Keratinocyte (primary cell): Measurements from ENCODE around the gene INPP5E. TPM values are rescaled to one million over a fixed set of nuclear protein-coding genes. Genes with fewer than 3 reads are reported as not detected.

Experiments
- DNase-seq: peaks from one replicate; pipeline ENCODE4 v3.0.0-alpha.2; 2011; ENCODE audit warnings: low read depth, missing footprints, low spot score
- FAIRE-seq: peaks from 2 replicates; lab custom pipeline; 2011; peaks lifted over from hg19 to GRCh38; lab: Jason Lieb, UNC
- H2AFZ ChIP-seq: 2 replicates; pipeline ENCODE4 v1.6.0; 2012; ENCODE audit warnings: low read length, control low read depth, inconsistent platforms; ENCODE audit not compliant: control insufficient read depth
- H3K27ac ChIP-seq: 2 replicates; pipeline ENCODE4 v1.5.1; 2011; ENCODE audit warnings: low read length; ENCODE audit not compliant: control insufficient read depth, insufficient read depth
- H3K27me3 ChIP-seq: 3 replicates; pipeline ENCODE4 v1.6.0; 2011; ENCODE audit warnings: low read length; ENCODE audit not compliant: control insufficient read depth, insufficient read depth; ENCODE audit errors: extremely low read depth
- H3K36me3 ChIP-seq, 2 experiments: 2 replicates in 1 of 2; 3 replicates in 1 of 2; pipeline ENCODE4 v1.5.1; 2011; ENCODE audit warnings: low read length in 2 of 2, mild to moderate bottlenecking in 1 of 2; ENCODE audit not compliant: control insufficient read depth in 2 of 2, insufficient read depth in 2 of 2; ENCODE audit errors: extremely low read depth in 1 of 2
- H3K4me1 ChIP-seq: 3 replicates; pipeline ENCODE4 v1.5.1; 2011; ENCODE audit warnings: low read length; ENCODE audit not compliant: control insufficient read depth, insufficient read depth; ENCODE audit errors: extremely low read depth
- H3K4me2 ChIP-seq: 3 replicates; pipeline ENCODE4 v1.6.0; 2011; ENCODE audit warnings: low read depth, low read length; ENCODE audit not compliant: control insufficient read depth, insufficient read depth; ENCODE audit errors: extremely low read depth
- H3K4me3 ChIP-seq, 3 experiments: fragments of 200-600 bp in 1 of 3; sonication (generic) in 1 of 3; 2 replicates in 2 of 3; 3 replicates in 1 of 3; pipeline ENCODE4 v1.5.1; 2011 to 2016; ENCODE audit warnings: low read length in 3 of 3, mild to moderate bottlenecking in 3 of 3, control low read depth in 2 of 3, inconsistent platforms in 1 of 3, low read depth in 1 of 3, mixed read lengths in 1 of 3, mixed run types in 1 of 3, moderate library complexity in 1 of 3; ENCODE audit not compliant: control insufficient read depth in 2 of 3, insufficient read depth in 2 of 3; ENCODE audit errors: extremely low read depth in 1 of 3
- H3K79me2 ChIP-seq: 2 replicates; pipeline ENCODE4 v1.6.0; 2012; ENCODE audit warnings: low read length; ENCODE audit not compliant: control insufficient read depth, insufficient read depth
- H3K9ac ChIP-seq: 3 replicates; pipeline ENCODE4 v1.6.0; 2011; ENCODE audit warnings: low read length; ENCODE audit not compliant: control insufficient read depth, insufficient read depth; ENCODE audit errors: extremely low read depth
- H3K9me1 ChIP-seq: 3 replicates; pipeline ENCODE4 v1.6.0; 2011; ENCODE audit warnings: low read length; ENCODE audit not compliant: control insufficient read depth, insufficient read depth; ENCODE audit errors: extremely low read depth
- H3K9me3 ChIP-seq: 2 replicates; pipeline ENCODE4 v1.5.1; 2012; ENCODE audit warnings: low read depth, low read length; ENCODE audit not compliant: control insufficient read depth
- H4K20me1 ChIP-seq: 3 replicates; pipeline ENCODE4 v1.6.0; 2011; ENCODE audit warnings: low read length; ENCODE audit not compliant: control insufficient read depth, insufficient read depth; ENCODE audit errors: extremely low read depth
- EZH2 ChIP-seq: IDR thresholded peaks from one replicate; pipeline ENCODE4 v1.6.1; 2012; ENCODE audit warnings: inconsistent platforms, mild to moderate bottlenecking, low read length, moderate library complexity
- dilution Hi-C: fragments of 300-500 bp; cut with MboI; formaldehyde crosslinking; loops from one replicate; pipeline ENCODE4 v1.7.0; 2020; ENCODE audit warnings: low sequenced_read_pairs; ENCODE audit not compliant: extremely low pct_ligation_motif_present
- polyA plus RNA-seq, 5 experiments: library from polyadenylated mRNA; depleted of rRNA in 3 of 5; stranded (reverse) in 3 of 5; stranded (forward) in 1 of 5; unstranded in 1 of 5; fragments of >200 nt; gene quantifications; 1 replicate in 1 of 5; 2 replicates in 3 of 5; 3 replicates in 1 of 5; pipeline versions ENCODE4 v1.2.1 to v1.2.3, GENCODE V29; 2011 to 2012; ENCODE audit warnings: missing spikeins in 2 of 5, low read depth in 1 of 5, low replicate concordance in 1 of 5
- TF ChIP-seq, protein P1 (sequence below), 3 experiments: IDR thresholded peaks in 1 of 3; conservative IDR thresholded peaks in 1 of 3; optimal IDR thresholded peaks in 1 of 3; 2 replicates in 2 of 3; 3 replicates in 1 of 3; pipeline versions ENCODE3 to v1.5.1; 2011; ENCODE audit warnings: low read length in 3 of 3, mild to moderate bottlenecking in 3 of 3, moderate library complexity in 2 of 3, control low read depth in 1 of 3, inconsistent platforms in 1 of 3; ENCODE audit not compliant: insufficient read depth in 2 of 3; ENCODE audit errors: extremely low read depth in 1 of 3

INPP5E gene
- polyA plus RNA-seq, 1 donor (not counting 4 experiments of a cell fraction or from before 2014, with no cell fraction given) = 4.4 TPM

GRCh38 chr9:136443687-136444086 lies 4.0 kb upstream of the INPP5E start:
- H4K20me1 ChIP-seq = peaks cover 5% of the 10 kb centered on the region
- TF ChIP-seq EZH2 = no peak
- TF ChIP-seq, protein P1, sequence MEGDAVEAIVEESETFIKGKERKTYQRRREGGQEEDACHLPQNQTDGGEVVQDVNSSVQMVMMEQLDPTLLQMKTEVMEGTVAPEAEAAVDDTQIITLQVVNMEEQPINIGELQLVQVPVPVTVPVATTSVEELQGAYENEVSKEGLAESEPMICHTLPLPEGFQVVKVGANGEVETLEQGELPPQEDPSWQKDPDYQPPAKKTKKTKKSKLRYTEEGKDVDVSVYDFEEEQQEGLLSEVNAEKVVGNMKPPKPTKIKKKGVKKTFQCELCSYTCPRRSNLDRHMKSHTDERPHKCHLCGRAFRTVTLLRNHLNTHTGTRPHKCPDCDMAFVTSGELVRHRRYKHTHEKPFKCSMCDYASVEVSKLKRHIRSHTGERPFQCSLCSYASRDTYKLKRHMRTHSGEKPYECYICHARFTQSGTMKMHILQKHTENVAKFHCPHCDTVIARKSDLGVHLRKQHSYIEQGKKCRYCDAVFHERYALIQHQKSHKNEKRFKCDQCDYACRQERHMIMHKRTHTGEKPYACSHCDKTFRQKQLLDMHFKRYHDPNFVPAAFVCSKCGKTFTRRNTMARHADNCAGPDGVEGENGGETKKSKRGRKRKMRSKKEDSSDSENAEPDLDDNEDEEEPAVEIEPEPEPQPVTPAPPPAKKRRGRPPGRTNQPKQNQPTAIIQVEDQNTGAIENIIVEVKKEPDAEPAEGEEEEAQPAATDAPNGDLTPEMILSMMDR (optimal IDR thresholded peaks at IDR 0.05 in 1 of 3, IDR thresholded peaks at IDR 0.05 in 1 of 3, conservative IDR thresholded peaks at IDR 0.05 in 1 of 3; ENCODE audit: extremely low read depth in 1 of 3, insufficient read depth in 2 of 3, low read length in 3 of 3) = no peak
- no peak overlapping the region for H3K9ac ChIP-seq
- no peak overlapping the region for H3K4me3 ChIP-seq
- dilution Hi-C loops = no loop called here
- peaks cover 9% of the 10 kb centered on the region for H3K79me2 ChIP-seq
- H3K4me1 ChIP-seq = peaks cover 3% of the 10 kb centered on the region
- H3K27me3 ChIP-seq = no peaks in the 10 kb centered on the region
- FAIRE-seq = no peak
- no peak overlapping the region for H3K4me2 ChIP-seq
- no peaks in the 10 kb centered on the region for H3K9me1 ChIP-seq
- H3K36me3 ChIP-seq = peaks cover 54 to 57% of the 10 kb centered on the region in 2 experiments
- no peaks in the 10 kb centered on the region for H3K9me3 ChIP-seq
- no peak overlapping the region for H3K27ac ChIP-seq
- DNase-seq = no peak
- H2AFZ ChIP-seq = no peak overlapping the region

DNA sequence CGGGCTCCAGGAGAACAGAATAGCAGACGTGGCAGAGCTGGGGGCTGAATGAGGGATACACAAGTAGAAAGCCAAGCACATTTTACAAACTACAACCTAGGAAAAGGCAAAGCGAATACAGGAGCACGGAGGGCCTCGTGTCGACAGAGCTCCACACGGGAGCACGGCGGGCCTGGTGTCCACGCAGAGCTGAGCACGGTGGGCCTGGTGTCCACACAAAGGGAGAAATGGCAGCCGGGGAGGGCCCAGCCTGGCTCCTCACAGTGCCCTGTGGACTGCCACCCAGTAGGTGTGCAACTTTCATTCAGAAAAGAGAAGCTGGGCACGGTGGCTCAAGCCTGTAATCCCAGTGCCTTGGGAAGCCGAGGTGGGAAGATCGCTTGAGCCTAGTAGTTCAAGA lies 3.4 kb upstream of the INPP5E start:
- no peak for FAIRE-seq
- H3K79me2 ChIP-seq = peaks cover 15% of the 10 kb centered on the region
- H3K4me3 ChIP-seq = no peak overlapping the region
- peaks cover 51 to 53% of the 10 kb centered on the region in 2 experiments for H3K36me3 ChIP-seq
- peaks cover 4% of the 10 kb centered on the region for H3K4me1 ChIP-seq
- no peaks in the 10 kb centered on the region for H3K9me1 ChIP-seq
- no peaks in the 10 kb centered on the region for H3K27me3 ChIP-seq
- no peak overlapping the region for H3K9ac ChIP-seq
- peaks cover 5% of the 10 kb centered on the region for H4K20me1 ChIP-seq
- DNase-seq = no peak
- no peak overlapping the region for H2AFZ ChIP-seq
- no peak overlapping the region for H3K27ac ChIP-seq
- no peaks in the 10 kb centered on the region for H3K9me3 ChIP-seq
- dilution Hi-C loops = no loop called here
- no peak overlapping the region for H3K4me2 ChIP-seq
- TF ChIP-seq, protein P1 (optimal IDR thresholded peaks at IDR 0.05 in 1 of 3, IDR thresholded peaks at IDR 0.05 in 1 of 3, conservative IDR thresholded peaks at IDR 0.05 in 1 of 3; ENCODE audit: extremely low read depth in 1 of 3, insufficient read depth in 2 of 3, low read length in 3 of 3) = no peak
- TF ChIP-seq EZH2 = no peak
